ENCODE results near the gene AXIN2. TPM values are rescaled to one million over a fixed set of nuclear protein-coding genes. Genes with fewer than 3 reads are reported as not detected.

The AXIN2 gene
- total and polyA plus RNA-seq, 10 of the 15 experiments (the other 5 are each of a cell fraction or from before 2014, with no cell fraction given) = 0.47 to 7.8 (median 3.1) TPM

DNA sequence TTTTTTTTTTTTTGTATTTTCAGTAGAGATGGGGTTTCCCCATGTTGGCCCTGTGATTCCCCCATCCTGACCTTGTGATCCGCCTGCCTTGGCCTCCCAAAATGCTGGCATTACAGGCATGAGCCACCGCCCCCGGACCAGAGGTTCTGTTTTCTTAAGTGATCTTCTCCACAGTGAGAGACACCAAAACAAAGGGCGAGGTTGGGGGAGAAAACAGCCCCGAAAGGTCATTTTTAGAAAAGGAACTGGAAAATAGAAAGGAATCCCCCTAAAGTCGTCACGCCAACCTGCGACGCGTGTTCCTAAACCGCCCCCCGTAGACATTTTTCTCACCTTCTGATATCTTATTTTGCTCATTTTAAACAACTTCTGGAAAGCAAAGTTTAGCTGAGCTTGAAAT, 6.1 kb upstream of the AXIN2 start:
- ChIA-PET CTCF (interaction anchor here (0.5 to 1.2 kb wide), 5 partner anchors 11 to 381 kb away, joined by 3 to 6 read pairs (median 3); no protein-coding TSS in a partner anchor), RAD21 (ENCODE audit: unreplicated experiment) (interaction anchor here (0.7 to 1.5 kb wide), 5 partner anchors 124 to 338 kb away, joined by 3 to 4 read pairs (median 3); no protein-coding TSS in a partner anchor), POLR2A (interaction anchor here (1.0 to 1.8 kb wide), 2 partner anchors 8 to 10 kb away, joined by 3 to 6 read pairs; no protein-coding TSS in a partner anchor), SMC1A (ENCODE audit: uncharacterized antibody, unreplicated experiment) (interaction anchor here (0.7 to 2.9 kb wide), 7 partner anchors 9 to 518 kb away, joined by 3 to 8 read pairs (median 3); no protein-coding TSS in a partner anchor)
- Histone ChIP-seq H3K4me2 (ENCODE audit: control insufficient read depth, insufficient read depth) (no peak overlapping the region; the same call in 1 of the 2 replicates), H3K4me1 (ENCODE audit: control insufficient read depth, insufficient read depth, low read length) (peaks cover 42% of the 10 kb centered on the region), H3K36me3 (ENCODE audit: control insufficient read depth in 2 of 2, insufficient read depth in 2 of 2, low read length in 1 of 2) (no peaks in the 10 kb centered on the region), H3K4me3 (no peak overlapping the region), H3K9ac (ENCODE audit: control insufficient read depth, insufficient read depth, low read length) (no peak overlapping the region; the same call in 1 of the 2 replicates), H2AFZ (ENCODE audit: control insufficient read depth, low read depth, low read length) (peak overlapping the region; percentile 26; the same call in 1 of the 2 replicates), H3K27ac (ENCODE audit: control insufficient read depth, insufficient read depth) (peak overlapping the region; percentile 28; the same call in 1 of the 2 replicates), H3K79me2 (ENCODE audit: control insufficient read depth, insufficient read depth, low read length) (no peaks in the 10 kb centered on the region), H3K27me3 (replicated peaks in 1 of 2; ENCODE audit: control insufficient read depth in 2 of 2, insufficient read depth in 2 of 2, low read length in 1 of 2) (no peaks in the 10 kb centered on the region), H4K20me1 (ENCODE audit: control insufficient read depth, insufficient read depth) (no peaks in the 10 kb centered on the region), H3K9me3 (replicated peaks; ENCODE audit: control insufficient read depth, insufficient read depth, low read length) (no peaks in the 10 kb centered on the region; the same call in 2 of the 3 replicates)
- DNase-seq (ENCODE audit: low read depth, low spot score) (no peak), ATAC-seq (peak; percentile 64), FAIRE-seq (no peak)
- intact Hi-C loops (cut with micrococcal nuclease; ENCODE audit: unreplicated experiment) (loop anchor here (5.0 to 10.0 kb wide), 2 partner anchors 227 to 350 kb away; no protein-coding TSS in a partner anchor), in situ Hi-C loops (cut with MboI) (loop anchor here (25.0 kb wide), 1 partner anchor 605 kb away; no protein-coding TSS in a partner anchor)
- WGBS (ENCODE audit: insufficient coverage, insufficient replicate concordance, low lambda C conversion rate, missing lambda C conversion rate) = 5% methylated on average over 12 of the region's 12 CpGs
- no TSS peak for BruUV-seq (replicated peaks)
- TF ChIP-seq, protein P1, sequence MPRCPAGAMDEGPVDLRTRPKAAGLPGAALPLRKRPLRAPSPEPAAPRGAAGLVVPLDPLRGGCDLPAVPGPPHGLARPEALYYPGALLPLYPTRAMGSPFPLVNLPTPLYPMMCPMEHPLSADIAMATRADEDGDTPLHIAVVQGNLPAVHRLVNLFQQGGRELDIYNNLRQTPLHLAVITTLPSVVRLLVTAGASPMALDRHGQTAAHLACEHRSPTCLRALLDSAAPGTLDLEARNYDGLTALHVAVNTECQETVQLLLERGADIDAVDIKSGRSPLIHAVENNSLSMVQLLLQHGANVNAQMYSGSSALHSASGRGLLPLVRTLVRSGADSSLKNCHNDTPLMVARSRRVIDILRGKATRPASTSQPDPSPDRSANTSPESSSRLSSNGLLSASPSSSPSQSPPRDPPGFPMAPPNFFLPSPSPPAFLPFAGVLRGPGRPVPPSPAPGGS (IDR thresholded peaks at IDR 0.05; ENCODE audit: borderline replicate concordance, insufficient read depth, low read depth, low read length, poor library complexity, severe bottlenecking) = peak; percentile 14
- TF ChIP-seq, protein P2, sequence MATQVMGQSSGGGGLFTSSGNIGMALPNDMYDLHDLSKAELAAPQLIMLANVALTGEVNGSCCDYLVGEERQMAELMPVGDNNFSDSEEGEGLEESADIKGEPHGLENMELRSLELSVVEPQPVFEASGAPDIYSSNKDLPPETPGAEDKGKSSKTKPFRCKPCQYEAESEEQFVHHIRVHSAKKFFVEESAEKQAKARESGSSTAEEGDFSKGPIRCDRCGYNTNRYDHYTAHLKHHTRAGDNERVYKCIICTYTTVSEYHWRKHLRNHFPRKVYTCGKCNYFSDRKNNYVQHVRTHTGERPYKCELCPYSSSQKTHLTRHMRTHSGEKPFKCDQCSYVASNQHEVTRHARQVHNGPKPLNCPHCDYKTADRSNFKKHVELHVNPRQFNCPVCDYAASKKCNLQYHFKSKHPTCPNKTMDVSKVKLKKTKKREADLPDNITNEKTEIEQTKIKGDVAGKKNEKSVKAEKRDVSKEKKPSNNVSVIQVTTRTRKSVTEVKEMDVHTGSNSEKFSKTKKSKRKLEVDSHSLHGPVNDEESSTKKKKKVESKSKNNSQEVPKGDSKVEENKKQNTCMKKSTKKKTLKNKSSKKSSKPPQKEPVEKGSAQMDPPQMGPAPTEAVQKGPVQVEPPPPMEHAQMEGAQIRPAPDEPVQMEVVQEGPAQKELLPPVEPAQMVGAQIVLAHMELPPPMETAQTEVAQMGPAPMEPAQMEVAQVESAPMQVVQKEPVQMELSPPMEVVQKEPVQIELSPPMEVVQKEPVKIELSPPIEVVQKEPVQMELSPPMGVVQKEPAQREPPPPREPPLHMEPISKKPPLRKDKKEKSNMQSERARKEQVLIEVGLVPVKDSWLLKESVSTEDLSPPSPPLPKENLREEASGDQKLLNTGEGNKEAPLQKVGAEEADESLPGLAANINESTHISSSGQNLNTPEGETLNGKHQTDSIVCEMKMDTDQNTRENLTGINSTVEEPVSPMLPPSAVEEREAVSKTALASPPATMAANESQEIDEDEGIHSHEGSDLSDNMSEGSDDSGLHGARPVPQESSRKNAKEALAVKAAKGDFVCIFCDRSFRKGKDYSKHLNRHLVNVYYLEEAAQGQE (IDR thresholded peaks at IDR 0.05; ENCODE audit: low read depth, low read length) = no peak
- TF ChIP-seq SREBF2 (IDR thresholded peaks at IDR 0.05; ENCODE audit: low read length) (no peak), DPF2 (IDR thresholded peaks at IDR 0.05) (peak; percentile 66), NBN (IDR thresholded peaks at IDR 0.05) (peak; percentile 59; the same call in 1 of the 2 replicates), NR2F1 (conservative IDR thresholded peaks at IDR 0.05) (peak; percentile 89), NFYA (IDR thresholded peaks at IDR 0.05; ENCODE audit: borderline replicate concordance, low read depth, low read length) (no peak), HCFC1 (IDR thresholded peaks at IDR 0.05; ENCODE audit: low read length) (no peak), GATAD2B (conservative IDR thresholded peaks at IDR 0.05; ENCODE audit: low read depth) (0 out of 2 replicates have a peak, but pooled peaks have one; percentile 19)
- TF ChIP-seq, protein P3, sequence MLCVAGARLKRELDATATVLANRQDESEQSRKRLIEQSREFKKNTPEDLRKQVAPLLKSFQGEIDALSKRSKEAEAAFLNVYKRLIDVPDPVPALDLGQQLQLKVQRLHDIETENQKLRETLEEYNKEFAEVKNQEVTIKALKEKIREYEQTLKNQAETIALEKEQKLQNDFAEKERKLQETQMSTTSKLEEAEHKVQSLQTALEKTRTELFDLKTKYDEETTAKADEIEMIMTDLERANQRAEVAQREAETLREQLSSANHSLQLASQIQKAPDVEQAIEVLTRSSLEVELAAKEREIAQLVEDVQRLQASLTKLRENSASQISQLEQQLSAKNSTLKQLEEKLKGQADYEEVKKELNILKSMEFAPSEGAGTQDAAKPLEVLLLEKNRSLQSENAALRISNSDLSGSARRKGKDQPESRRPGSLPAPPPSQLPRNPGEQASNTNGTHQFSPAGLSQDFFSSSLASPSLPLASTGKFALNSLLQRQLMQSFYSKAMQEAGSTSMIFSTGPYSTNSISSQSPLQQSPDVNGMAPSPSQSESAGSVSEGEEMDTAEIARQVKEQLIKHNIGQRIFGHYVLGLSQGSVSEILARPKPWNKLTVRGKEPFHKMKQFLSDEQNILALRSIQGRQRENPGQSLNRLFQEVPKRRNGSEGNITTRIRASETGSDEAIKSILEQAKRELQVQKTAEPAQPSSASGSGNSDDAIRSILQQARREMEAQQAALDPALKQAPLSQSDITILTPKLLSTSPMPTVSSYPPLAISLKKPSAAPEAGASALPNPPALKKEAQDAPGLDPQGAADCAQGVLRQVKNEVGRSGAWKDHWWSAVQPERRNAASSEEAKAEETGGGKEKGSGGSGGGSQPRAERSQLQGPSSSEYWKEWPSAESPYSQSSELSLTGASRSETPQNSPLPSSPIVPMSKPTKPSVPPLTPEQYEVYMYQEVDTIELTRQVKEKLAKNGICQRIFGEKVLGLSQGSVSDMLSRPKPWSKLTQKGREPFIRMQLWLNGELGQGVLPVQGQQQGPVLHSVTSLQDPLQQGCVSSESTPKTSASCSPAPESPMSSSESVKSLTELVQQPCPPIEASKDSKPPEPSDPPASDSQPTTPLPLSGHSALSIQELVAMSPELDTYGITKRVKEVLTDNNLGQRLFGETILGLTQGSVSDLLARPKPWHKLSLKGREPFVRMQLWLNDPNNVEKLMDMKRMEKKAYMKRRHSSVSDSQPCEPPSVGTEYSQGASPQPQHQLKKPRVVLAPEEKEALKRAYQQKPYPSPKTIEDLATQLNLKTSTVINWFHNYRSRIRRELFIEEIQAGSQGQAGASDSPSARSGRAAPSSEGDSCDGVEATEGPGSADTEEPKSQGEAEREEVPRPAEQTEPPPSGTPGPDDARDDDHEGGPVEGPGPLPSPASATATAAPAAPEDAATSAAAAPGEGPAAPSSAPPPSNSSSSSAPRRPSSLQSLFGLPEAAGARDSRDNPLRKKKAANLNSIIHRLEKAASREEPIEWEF (IDR thresholded peaks at IDR 0.05; ENCODE audit: insufficient replicate concordance, low read depth, low read length) = no peak
- TF ChIP-seq, protein P4, sequence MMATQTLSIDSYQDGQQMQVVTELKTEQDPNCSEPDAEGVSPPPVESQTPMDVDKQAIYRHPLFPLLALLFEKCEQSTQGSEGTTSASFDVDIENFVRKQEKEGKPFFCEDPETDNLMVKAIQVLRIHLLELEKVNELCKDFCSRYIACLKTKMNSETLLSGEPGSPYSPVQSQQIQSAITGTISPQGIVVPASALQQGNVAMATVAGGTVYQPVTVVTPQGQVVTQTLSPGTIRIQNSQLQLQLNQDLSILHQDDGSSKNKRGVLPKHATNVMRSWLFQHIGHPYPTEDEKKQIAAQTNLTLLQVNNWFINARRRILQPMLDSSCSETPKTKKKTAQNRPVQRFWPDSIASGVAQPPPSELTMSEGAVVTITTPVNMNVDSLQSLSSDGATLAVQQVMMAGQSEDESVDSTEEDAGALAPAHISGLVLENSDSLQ (IDR thresholded peaks at IDR 0.05) = no peak
